Measurements from ENCODE around the gene WDR64. TPM values are rescaled to one million over a fixed set of nuclear protein-coding genes. Genes with fewer than 3 reads are reported as not detected.
"Not testable (repeated sequence)": the region's sequence is repeated elsewhere in the genome, so short reads cannot be mapped to it uniquely, and the experiment has no call there.

The WDR64 gene
- total RNA-seq, 1 donor from 2014 or later = not detected

DNA sequence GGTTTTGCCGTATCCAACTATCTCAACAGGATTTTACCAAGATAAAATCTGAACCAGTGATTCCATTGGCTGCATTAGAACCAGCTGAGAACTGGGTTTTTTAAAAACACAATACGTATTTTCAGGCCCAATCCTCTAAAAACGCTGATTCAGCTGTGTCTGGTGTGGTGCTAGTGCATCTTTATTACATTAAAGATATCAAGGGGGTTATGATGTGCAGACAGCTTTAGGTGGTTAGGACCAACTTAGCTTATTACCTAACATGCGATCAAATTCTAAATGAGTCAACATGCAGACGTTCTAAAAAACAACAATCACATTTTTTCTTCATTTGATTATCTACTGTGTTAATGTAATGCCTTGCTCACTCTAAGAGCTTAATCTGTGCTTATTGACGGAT lies 163.9 kb downstream of the WDR64 start:
- no peak for ATAC-seq
- DNase-seq (ENCODE audit: low spot score) = no peak
- intact Hi-C loops (cut with DNase I) = no loop called here

GRCh38 chr1:241817331-241817792 lies 165.3 kb downstream of the WDR64 start:
- ATAC-seq = no peak
- no peak for DNase-seq (ENCODE audit: low spot score)
- intact Hi-C loops (cut with DNase I) = no loop called here

DNA sequence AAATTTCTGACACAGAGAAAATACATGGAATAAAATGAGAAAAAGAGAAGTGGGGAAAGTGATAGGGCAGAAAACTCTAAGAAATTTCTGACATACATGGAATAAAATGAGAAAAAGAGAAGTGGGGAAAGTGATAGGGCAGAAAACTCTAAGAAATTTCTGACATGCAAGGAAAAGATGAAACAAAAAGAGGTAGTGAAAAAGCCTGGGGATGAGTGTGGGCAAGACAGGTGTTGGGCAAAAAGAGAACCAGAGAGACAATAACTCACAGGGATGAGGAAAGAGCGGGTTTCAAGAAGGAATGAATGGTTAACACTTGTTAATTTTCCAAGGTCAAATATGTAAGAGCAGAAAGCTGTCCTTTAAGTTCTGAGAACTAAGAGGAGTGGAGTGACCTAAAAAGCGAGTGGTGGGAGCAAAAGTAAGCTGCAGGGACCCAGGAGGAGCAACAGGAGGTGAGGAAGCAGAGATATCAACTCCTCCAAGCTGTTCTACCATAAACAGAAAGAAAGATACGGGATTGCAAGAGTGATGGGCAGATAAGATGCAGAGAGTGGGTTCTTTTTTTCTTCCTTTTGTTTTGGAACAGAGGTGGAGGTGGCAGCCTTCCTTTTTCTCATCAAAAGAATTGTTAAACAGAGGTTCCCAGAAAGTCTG lies 166.0 kb downstream of the WDR64 start:
- intact Hi-C loops (cut with DNase I) = no loop called here
- ATAC-seq (no peak), DNase-seq (ENCODE audit: low spot score) (no peak)

- intact Hi-C loops (cut with DNase I) = no loop called here
- DNase-seq (ENCODE audit: low spot score) = no peak
- ATAC-seq = no peak
Measured at GRCh38 chr1:241819340-241819866, 167.3 kb downstream of the WDR64 start.

DNA sequence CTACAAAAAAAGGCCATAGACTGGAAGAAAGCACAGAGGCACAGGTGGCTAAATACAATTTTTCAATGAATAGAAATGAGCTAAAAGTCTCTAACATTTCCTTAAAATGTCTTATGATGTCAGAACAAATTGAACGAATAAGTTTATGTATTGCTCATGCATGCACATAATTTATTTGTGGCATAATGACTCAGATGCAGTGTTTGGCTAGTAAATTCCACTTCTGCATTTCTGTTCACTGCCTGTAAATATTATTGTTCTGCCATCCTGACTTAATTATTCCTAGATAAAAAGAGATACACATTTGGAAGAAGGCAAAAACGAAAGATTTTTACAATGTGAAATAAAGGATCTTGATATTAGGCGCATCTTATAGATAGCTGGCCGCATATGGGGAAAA lies 169.3 kb downstream of the WDR64 start:
- ATAC-seq (no peak), DNase-seq (ENCODE audit: low spot score) (no peak)
- intact Hi-C loops (cut with DNase I) = no loop called here

GRCh38 chr1:241822846-241823245 lies 170.8 kb downstream of the WDR64 start:
- DNase-seq (ENCODE audit: low spot score) (no peak), ATAC-seq (no peak)
- intact Hi-C loops (cut with DNase I) = no loop called here

- no peak for DNase-seq (ENCODE audit: low spot score)
- no peak for ATAC-seq
- intact Hi-C loops (cut with DNase I) = no loop called here
Measured at GRCh38 chr1:241823925-241824324, 171.8 kb downstream of the WDR64 start.

DNA sequence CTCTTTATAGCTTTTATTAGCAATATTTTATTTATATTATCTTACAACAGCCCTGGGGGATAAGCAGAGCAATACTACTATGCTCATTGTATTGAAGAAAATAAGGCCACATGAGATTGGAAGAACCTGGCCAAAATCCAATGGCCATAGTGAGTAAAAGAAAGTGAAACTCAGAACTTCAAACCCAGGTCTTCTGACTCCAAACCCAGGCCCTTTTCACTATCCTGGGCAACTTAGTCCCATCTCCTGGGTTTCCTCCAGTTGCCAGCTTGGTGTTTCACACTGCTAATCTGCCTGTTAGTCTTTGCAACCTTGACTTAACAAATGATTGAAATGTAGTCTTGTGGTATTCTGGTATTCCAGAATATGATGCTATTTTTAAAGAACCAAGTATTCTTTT lies 173.5 kb downstream of the WDR64 start:
- intact Hi-C loops (cut with DNase I) = no loop called here
- DNase-seq (ENCODE audit: low spot score) = no peak
- ATAC-seq = no peak

DNA sequence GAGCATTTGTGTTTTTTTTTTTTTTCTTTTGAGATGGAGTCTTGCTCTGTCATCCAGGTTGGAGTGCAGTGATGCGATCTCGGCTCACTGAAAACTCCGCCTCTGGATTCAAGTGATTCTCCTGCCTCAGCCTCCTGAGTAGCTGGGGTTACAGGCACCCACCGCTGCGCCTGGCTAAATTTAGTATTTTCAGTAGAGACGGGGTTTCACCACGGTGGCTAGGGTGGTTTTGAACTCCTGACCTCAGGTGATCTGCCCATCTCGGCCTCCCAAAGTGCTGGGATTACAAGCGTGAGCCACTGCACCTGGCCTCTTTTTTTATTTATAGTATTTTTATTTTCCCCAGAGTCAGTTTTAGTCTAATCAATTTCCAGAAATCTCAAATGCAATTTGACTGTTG lies 174.5 kb downstream of the WDR64 start:
- DNase-seq (ENCODE audit: low spot score); intact Hi-C loops (cut with DNase I); ATAC-seq: not testable (repeated sequence)

GRCh38 chr1:241827264-241827663 lies 175.2 kb downstream of the WDR64 start:
- intact Hi-C loops (cut with DNase I) = no loop called here
- DNase-seq (ENCODE audit: low spot score) = no peak
- ATAC-seq = no peak

- no peak for ATAC-seq
- intact Hi-C loops (cut with DNase I) = no loop called here
- DNase-seq (ENCODE audit: low spot score) = no peak
Measured at GRCh38 chr1:241828463-241829021, 176.5 kb downstream of the WDR64 start.

DNA sequence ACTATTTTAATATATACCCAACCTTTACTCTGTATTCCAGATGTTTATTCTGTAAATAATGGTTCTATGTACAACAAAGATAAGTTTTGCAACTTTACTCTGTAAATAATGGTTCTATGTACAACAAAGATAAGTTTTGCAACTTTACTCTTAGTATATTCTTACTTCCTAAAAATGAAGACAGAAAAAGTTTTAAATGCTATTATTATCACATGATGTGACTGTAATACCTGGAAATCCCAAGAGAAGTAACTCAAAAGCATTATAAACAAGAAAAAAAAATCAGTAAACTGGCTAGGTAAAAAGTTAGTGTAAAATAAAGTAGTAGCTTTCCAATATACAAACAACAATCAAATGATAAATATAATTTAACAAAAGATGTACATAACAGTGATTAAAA lies 177.4 kb downstream of the WDR64 start:
- ATAC-seq = no peak
- intact Hi-C loops (cut with DNase I) = no loop called here
- no peak for DNase-seq (ENCODE audit: low spot score)

DNA sequence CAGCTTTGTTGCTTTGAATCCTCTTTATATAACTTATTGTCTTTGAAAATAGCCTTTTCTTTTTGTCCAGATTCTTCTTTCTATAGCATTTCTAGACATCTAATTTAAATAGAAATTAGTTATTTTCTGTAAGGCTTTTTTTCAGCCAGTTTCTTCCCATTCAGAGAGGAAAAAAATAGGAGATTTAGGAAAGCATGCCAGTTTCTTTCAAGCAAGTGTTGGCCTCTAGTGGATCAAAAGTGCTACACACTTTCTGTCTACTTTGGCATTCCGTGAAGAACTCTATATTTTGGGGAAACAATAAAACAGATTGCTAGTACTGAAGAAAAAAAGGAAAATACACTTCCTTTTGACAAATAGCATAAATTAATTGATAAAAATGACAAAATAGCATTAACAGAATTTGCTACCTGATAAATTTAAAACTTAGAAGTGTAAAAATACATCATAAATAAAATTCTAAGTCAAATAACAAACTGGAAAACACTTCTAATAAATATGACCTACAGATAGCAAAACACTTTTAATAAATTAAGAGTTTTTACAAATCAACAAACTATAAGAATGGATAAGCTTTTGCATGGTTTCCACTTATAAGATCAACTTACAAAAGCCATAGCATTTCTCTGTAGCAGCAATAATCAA lies 182.8 kb downstream of the WDR64 start:
- no peak for ATAC-seq
- intact Hi-C loops (cut with DNase I) = loop anchor here (10.0 kb wide), 1 partner anchor 220 kb away; no protein-coding TSS in a partner anchor

DNA sequence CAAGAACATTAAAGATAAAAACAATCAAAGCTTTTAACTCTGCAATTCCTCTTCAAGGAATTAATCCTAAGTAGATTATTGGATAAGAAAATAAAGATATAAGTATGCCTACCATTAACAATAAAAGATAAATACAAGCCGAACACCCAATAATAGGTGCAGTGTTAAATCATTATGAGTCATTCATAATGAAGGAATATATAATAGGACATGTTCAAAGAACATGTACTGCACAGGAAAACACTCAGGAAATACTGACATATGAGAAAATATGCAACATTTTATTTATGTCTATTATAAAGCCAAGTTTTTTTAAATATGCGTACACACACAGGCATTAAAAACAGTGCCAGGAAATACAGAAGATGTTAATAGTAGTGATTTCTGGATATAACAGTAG lies 184.9 kb downstream of the WDR64 start:
- DNase-seq (ENCODE audit: low spot score) (no peak), ATAC-seq (no peak)
- intact Hi-C loops (cut with DNase I) = loop anchor here (10.0 kb wide), 1 partner anchor 222 kb away; no protein-coding TSS in a partner anchor

More for the DNA sequence above, 182.8 kb downstream of the WDR64 start:
- DNase-seq (ENCODE audit: low spot score) = no peak

DNA sequence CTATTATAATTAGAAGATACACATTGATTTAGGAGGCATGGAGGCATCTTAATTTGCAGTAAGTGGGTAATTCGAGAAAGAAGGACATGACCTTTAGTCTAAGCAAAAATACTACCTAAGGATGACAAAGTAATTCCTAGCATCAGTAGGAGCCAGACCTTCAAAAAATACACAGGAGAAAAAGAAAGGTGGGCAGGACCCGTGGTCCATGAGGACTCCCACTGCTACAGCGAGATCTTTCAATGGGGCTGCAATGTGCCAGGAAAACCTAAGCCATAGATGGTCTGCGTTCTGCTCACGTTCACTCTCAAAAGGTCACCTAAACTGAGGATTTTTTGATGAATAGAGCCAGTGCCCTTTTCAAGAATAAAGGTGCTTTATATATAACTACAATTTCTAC lies 185.3 kb downstream of the WDR64 start:
- intact Hi-C loops (cut with DNase I) = loop anchor here (10.0 kb wide), 1 partner anchor 223 kb away; no protein-coding TSS in a partner anchor
- ATAC-seq = no peak
- no peak for DNase-seq (ENCODE audit: low spot score)

- no peak for DNase-seq (ENCODE audit: low spot score)
- intact Hi-C loops (cut with DNase I) = loop anchor here (10.0 kb wide), 1 partner anchor 223 kb away; no protein-coding TSS in a partner anchor
- ATAC-seq = no peak
Measured at GRCh38 chr1:241837901-241838300, 185.8 kb downstream of the WDR64 start.

GRCh38 chr1:241838897-241839296 lies 186.8 kb downstream of the WDR64 start:
- ATAC-seq = no peak
- intact Hi-C loops (cut with DNase I) = loop anchor here (10.0 kb wide), 1 partner anchor 224 kb away; no protein-coding TSS in a partner anchor
- DNase-seq (ENCODE audit: low spot score) = no peak

- intact Hi-C loops (cut with DNase I) = loop anchor here (10.0 kb wide), 1 partner anchor 225 kb away; no protein-coding TSS in a partner anchor
- DNase-seq (ENCODE audit: low spot score) (no peak), ATAC-seq (no peak)
Measured at GRCh38 chr1:241839369-241839979, 187.4 kb downstream of the WDR64 start.

- ATAC-seq = no peak
Measured at GRCh38 chr1:241840164-241840563, 188.1 kb downstream of the WDR64 start.

More at GRCh38 chr1:241840164-241840563, 188.1 kb downstream of the WDR64 start:
- DNase-seq (ENCODE audit: low spot score) = no peak
- intact Hi-C loops (cut with DNase I) = no loop called here

All from sciatic nerve (tissue), 2 donors.